Measurements from ENCODE around the gene PSD. TPM values are rescaled to one million over a fixed set of nuclear protein-coding genes. Genes with fewer than 3 reads are reported as not detected.

Gene PSD
- total and polyA plus RNA-seq, 5 experiments from 2014 or later = 4.9 to 13.3 (median 5.9) TPM

- H3K27me3 Mint-ChIP-seq = no peaks in the 10 kb centered on the region
- peak; percentile 96 to 100 (median 99) for DNase-seq
- H3K4me1 Mint-ChIP-seq = peaks cover 13 to 46% (median 41%) of the 10 kb centered on the region in 4 donors
- H3K9me3 Mint-ChIP-seq = no peaks in the 10 kb centered on the region
- peak; percentile 77 to 80 for ATAC-seq
- peak overlapping the region; percentile 92 to 100 (median 100) for H3K27ac Mint-ChIP-seq
- peak overlapping the region; percentile 93 to 98 (median 96) for H3K4me3 Mint-ChIP-seq
- peaks cover 0 to 26% (median 0%) of the 10 kb centered on the region in 3 donors for H3K36me3 Mint-ChIP-seq
- POLR2A ChIA-PET = interaction anchor here (0.6 to 8.9 kb wide), 28 partner anchors 9 to 1058 kb away, joined by 3 to 102 read pairs (median 5); partner anchors contain the start of genes ACTR1A, C10orf95, CALHM2 and CUEDC2
These were observed 24.3 kb downstream of the PSD start for GRCh38 chr10:102394079-102394800.

GRCh38 chr10:102393411-102394078, 25.0 kb downstream of the PSD start:
- no peaks in the 10 kb centered on the region for H3K9me3 Mint-ChIP-seq
- no peak for ATAC-seq
- H3K4me1 Mint-ChIP-seq = peaks cover 13 to 43% (median 37%) of the 10 kb centered on the region in 4 donors
- H3K27me3 Mint-ChIP-seq = no peaks in the 10 kb centered on the region
- H3K36me3 Mint-ChIP-seq = peaks cover 0 to 23% (median 0%) of the 10 kb centered on the region in 3 donors
- no peak for DNase-seq
- H3K27ac Mint-ChIP-seq = peak overlapping the region; percentile 92 to 100 (median 100)
- peak overlapping the region; percentile 93 to 98 (median 96) for H3K4me3 Mint-ChIP-seq
- POLR2A ChIA-PET = interaction anchor here (0.6 to 8.9 kb wide), 20 partner anchors 9 to 1059 kb away, joined by 3 to 102 read pairs (median 5); partner anchors contain the start of genes C10orf95, CALHM2, CUEDC2 and FBXL15

GRCh38 chr10:102392306-102392705, 26.3 kb downstream of the PSD start:
- H3K27ac Mint-ChIP-seq = peak overlapping the region in 6 of 10 donors; percentile 31 to 100 (median 90)
- POLR2A ChIA-PET = interaction anchor here (8.9 kb wide), 1 partner anchor 31 kb away, joined by 102 read pairs; the partner anchor contains the start of gene FBXL15

GRCh38 chr10:102389894-102390293, 28.7 kb downstream of the PSD start:
- Mint-ChIP-seq H3K27ac (peak overlapping the region in 1 of 10 donors; percentile 48), H3K36me3 (no peaks in the 10 kb centered on the region), H3K4me1 (peaks cover 7 to 20% (median 11%) of the 10 kb centered on the region in 4 donors), H3K27me3 (no peaks in the 10 kb centered on the region), H3K4me3 (no peak overlapping the region), H3K9me3 (no peaks in the 10 kb centered on the region)
- POLR2A ChIA-PET = no interaction called here
- ATAC-seq (no peak), DNase-seq (no peak)

More at GRCh38 chr10:102392306-102392705, 26.3 kb downstream of the PSD start:
- Mint-ChIP-seq H3K9me3 (no peaks in the 10 kb centered on the region), H3K36me3 (peaks cover 0 to 10% (median 0%) of the 10 kb centered on the region in 3 donors), H3K4me1 (peaks cover 9 to 36% (median 26%) of the 10 kb centered on the region in 4 donors), H3K4me3 (no peak overlapping the region), H3K27me3 (no peaks in the 10 kb centered on the region)
- no peak for ATAC-seq
- DNase-seq = no peak

- H3K27me3 Mint-ChIP-seq = no peaks in the 10 kb centered on the region
- no peaks in the 10 kb centered on the region for H3K9me3 Mint-ChIP-seq
- peak in 1 of 2 donors; percentile 23 for ATAC-seq
- H3K27ac Mint-ChIP-seq = no peak overlapping the region
- peaks cover 0 to 28% (median 21%) of the 10 kb centered on the region in 3 donors for H3K36me3 Mint-ChIP-seq
- H3K4me1 Mint-ChIP-seq = peaks cover 0 to 4% (median under 1%) of the 10 kb centered on the region in 4 donors
- no peak overlapping the region for H3K4me3 Mint-ChIP-seq
- POLR2A ChIA-PET = interaction anchor here (0.7 to 1.5 kb wide), 3 partner anchors 9 to 280 kb away, joined by 3 to 5 read pairs (median 4); partner anchors contain the start of gene NFKB2
- no peak for DNase-seq
These were observed 33.8 kb downstream of the PSD start for GRCh38 chr10:102384606-102385429.

- Mint-ChIP-seq H3K27me3 (no peaks in the 10 kb centered on the region), H3K4me3 (no peak overlapping the region), H3K36me3 (peaks cover 0 to 36% (median 21%) of the 10 kb centered on the region in 3 donors), H3K9me3 (no peaks in the 10 kb centered on the region), H3K27ac (no peak overlapping the region), H3K4me1 (peaks cover 0 to 4% (median under 1%) of the 10 kb centered on the region in 4 donors)
- DNase-seq (no peak), ATAC-seq (no peak)
- POLR2A ChIA-PET = interaction anchor here (0.7 to 1.5 kb wide), 2 partner anchors 10 to 279 kb away, joined by 4 to 5 read pairs; no protein-coding TSS in a partner anchor
These were observed 34.5 kb downstream of the PSD start for GRCh38 chr10:102384053-102384452.

- H3K36me3 Mint-ChIP-seq = peaks cover 0 to 47% (median 21%) of the 10 kb centered on the region in 3 donors
- H3K27me3 Mint-ChIP-seq = no peaks in the 10 kb centered on the region
- ATAC-seq = no peak
- no peak overlapping the region for H3K27ac Mint-ChIP-seq
- no peak overlapping the region for H3K4me3 Mint-ChIP-seq
- no peak for DNase-seq
- POLR2A ChIA-PET = no interaction called here
- H3K9me3 Mint-ChIP-seq = no peaks in the 10 kb centered on the region
- H3K4me1 Mint-ChIP-seq = peaks cover 0 to 4% (median under 1%) of the 10 kb centered on the region in 4 donors
These were observed 35.7 kb downstream of the PSD start for GRCh38 chr10:102382871-102383270.

GRCh38 chr10:102381983-102382382, 36.6 kb downstream of the PSD start:
- Mint-ChIP-seq H3K9me3 (no peaks in the 10 kb centered on the region), H3K27me3 (no peaks in the 10 kb centered on the region), H3K27ac (peak overlapping the region in 1 of 10 donors; percentile 43), H3K4me1 (peaks cover 0 to 4% (median under 1%) of the 10 kb centered on the region in 4 donors), H3K4me3 (peak overlapping the region in 1 of 10 donors; percentile 29), H3K36me3 (peaks cover 0 to 51% (median 22%) of the 10 kb centered on the region in 3 donors)
- DNase-seq (no peak), ATAC-seq (no peak)
- POLR2A ChIA-PET = no interaction called here

- ATAC-seq (no peak), DNase-seq (no peak)
- H3K36me3 Mint-ChIP-seq = peaks cover 0 to 65% (median 30%) of the 10 kb centered on the region in 3 donors
- H3K27ac Mint-ChIP-seq = peak overlapping the region in 3 of 10 donors; percentile 25 to 88 (median 41)
- H3K9me3 Mint-ChIP-seq = no peaks in the 10 kb centered on the region
- peaks cover 0 to 2% (median 0%) of the 10 kb centered on the region in 4 donors for H3K4me1 Mint-ChIP-seq
- POLR2A ChIA-PET = interaction anchor here (0.5 kb wide), 1 partner anchor 299 kb away, joined by 3 read pairs; no protein-coding TSS in a partner anchor
- H3K27me3 Mint-ChIP-seq = no peaks in the 10 kb centered on the region
- no peak overlapping the region for H3K4me3 Mint-ChIP-seq
These were observed 39.2 kb downstream of the PSD start for GRCh38 chr10:102379383-102379782.

GRCh38 chr10:102376901-102377300, 41.7 kb downstream of the PSD start:
- Mint-ChIP-seq H3K27me3 (no peaks in the 10 kb centered on the region), H3K9me3 (no peaks in the 10 kb centered on the region), H3K27ac (no peak overlapping the region), H3K4me3 (no peak overlapping the region), H3K36me3 (peaks cover 5 to 82% (median 32%) of the 10 kb centered on the region in 3 donors), H3K4me1 (no peaks in the 10 kb centered on the region)
- ATAC-seq = no peak
- DNase-seq = no peak
- POLR2A ChIA-PET = no interaction called here

GRCh38 chr10:102375867-102376266, 42.7 kb downstream of the PSD start:
- Mint-ChIP-seq H3K4me3 (no peak overlapping the region), H3K27ac (no peak overlapping the region), H3K4me1 (no peaks in the 10 kb centered on the region), H3K9me3 (no peaks in the 10 kb centered on the region), H3K27me3 (no peaks in the 10 kb centered on the region), H3K36me3 (peaks cover 5 to 82% (median 36%) of the 10 kb centered on the region in 3 donors)
- POLR2A ChIA-PET = no interaction called here
- ATAC-seq = no peak
- DNase-seq = no peak

- Mint-ChIP-seq H3K9me3 (no peaks in the 10 kb centered on the region), H3K27me3 (no peaks in the 10 kb centered on the region), H3K36me3 (peaks cover 5 to 82% (median 36%) of the 10 kb centered on the region in 3 donors), H3K4me1 (no peaks in the 10 kb centered on the region), H3K27ac (peak overlapping the region in 1 of 10 donors; percentile 39), H3K4me3 (no peak overlapping the region)
- POLR2A ChIA-PET = interaction anchor here (0.5 kb wide), 1 partner anchor 488 kb away, joined by 3 read pairs; no protein-coding TSS in a partner anchor
- DNase-seq = peak in 1 of 10 donors; percentile 11
- no peak for ATAC-seq
These were observed 43.3 kb downstream of the PSD start for GRCh38 chr10:102375250-102375649.

All from naive thymus-derived CD8-positive, alpha-beta T cell (primary cell).